Activated T-helper 9 cell treated with anti-CD3 and anti-CD28 coated beads, Interleukin-2, amount 50 U/mL, for 16 hours (primary cell): ENCODE data around the gene METAP1D.
"Not testable (repeated sequence)": the region's sequence is repeated elsewhere in the genome, so short reads cannot be mapped to it uniquely, and the experiment has no call there.

Experiments
- DNase-seq: peaks from one replicate; pipeline ENCODE4 v3.0.0-alpha.2; 2020; ENCODE audit warnings: low read depth

The METAP1D gene

GRCh38 chr2:171997031-171997430 is 2.7 kb upstream of the METAP1D start:
- DNase-seq, result not testable (repeated sequence)

DNA sequence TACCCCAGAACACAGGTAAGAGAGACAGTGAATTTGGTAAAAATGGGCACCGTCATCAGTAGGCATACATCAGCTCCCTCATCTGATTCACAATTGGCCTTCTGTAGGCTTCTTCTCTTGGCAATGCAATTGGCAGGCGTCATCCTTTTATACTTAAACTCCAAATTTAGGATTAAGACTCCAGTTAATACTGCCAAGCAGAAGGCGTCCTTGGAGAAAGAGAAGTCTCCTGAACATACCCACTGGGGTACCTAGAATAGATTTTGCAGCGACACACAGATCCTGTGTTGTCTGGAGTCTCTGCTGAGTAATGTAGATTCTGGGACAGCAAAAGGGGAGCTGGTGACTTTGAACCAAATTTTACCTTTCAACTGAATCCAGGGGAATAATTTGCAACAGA is 592 bp upstream of the METAP1D start:
- DNase-seq, result no peak

DNA sequence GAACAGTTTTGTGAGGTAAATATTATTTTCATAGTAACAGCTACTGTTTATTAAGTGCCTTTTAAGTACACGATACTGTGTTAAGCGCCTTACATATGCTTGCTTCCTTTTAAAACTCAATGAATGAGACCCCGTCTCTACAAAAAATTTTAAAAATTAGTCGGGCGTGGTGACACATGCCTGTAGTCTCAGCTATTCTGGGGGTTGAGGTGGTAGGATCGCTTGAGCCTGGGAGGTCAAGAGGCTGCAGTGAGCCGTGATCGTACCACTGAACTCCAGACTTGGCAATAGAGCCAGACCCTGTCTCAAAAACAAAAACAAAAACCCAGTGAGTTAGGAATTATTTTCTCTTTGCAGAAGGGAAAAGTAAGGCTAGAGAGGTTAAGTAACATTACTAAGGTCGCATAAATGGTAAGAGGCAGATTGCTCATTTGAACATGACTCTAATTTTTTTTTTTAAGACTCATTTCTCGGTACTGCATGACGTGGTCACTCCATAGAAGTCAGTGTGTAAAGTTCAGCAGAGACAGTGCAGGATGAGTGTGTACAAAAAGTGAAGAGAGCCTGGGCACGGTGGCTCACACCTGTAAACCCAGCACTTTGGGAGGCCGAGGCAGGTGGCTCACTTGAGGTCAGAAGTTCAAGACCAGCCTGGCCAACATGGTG is 1.1 kb downstream of the METAP1D start:
- no peak for DNase-seq

DNA sequence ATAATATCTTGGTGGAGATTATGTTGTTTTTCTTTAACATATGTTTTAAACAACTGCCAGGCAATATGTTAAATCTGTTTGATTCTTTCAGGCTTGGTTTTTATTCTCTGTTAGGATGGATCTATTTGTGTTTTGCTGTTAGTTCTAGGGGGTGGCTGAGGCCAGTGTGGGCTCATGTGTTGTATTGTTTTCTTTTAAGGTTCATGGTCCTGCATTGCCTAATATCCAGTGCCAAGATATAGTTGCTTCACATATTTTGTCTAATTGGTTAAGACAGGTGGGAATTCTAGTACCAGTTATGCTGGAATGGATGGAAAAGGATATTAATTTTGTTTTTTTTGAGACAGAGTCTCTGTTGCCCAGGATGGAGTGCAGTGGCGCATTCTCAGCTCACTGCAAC is 7.6 kb downstream of the METAP1D start:
- DNase-seq, result no peak

- DNase-seq, result no peak
Observed at GRCh38 chr2:172009823-172010222, 10.1 kb downstream of the METAP1D start.

DNA sequence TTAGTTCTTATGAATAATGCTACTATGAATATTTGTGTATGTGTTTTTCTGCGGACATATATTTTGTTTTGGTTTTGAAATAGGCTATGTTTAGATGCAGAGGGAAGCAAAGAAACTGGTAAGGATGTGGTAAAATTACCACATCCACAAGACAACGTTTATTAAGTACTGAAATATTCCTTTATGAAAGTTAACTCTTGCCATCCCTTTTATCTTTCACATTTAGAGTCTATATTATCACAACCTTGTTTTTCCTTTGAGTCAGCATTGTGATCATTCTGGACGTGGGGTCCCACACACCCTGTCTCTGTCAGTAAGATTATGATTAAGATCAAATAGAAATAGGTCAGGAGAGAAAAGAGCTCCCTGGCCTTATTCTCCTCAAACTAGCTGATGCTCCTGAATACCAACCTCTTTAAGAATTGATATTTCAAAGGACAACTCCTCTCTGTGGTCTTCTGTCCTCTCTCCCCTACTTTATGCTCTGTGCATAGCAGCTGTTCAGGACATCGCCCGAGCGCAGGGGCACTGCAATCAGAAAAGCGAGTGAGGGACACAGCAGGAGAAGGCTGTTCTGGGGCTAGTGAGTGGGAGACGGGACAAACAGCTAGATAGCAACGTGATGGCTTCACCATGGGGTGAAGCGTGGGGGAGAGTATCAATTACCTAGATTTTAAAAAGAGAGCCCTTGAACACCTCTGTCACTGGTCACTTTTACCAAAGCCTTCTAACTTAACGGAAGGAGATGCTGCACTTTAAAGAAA is 12.2 kb downstream of the METAP1D start:
- DNase-seq, result no peak

GRCh38 chr2:172012677-172013391 is 13.1 kb downstream of the METAP1D start:
- DNase-seq, result no peak

GRCh38 chr2:172013396-172013795 is 13.6 kb downstream of the METAP1D start:
- DNase-seq, result no peak

DNA sequence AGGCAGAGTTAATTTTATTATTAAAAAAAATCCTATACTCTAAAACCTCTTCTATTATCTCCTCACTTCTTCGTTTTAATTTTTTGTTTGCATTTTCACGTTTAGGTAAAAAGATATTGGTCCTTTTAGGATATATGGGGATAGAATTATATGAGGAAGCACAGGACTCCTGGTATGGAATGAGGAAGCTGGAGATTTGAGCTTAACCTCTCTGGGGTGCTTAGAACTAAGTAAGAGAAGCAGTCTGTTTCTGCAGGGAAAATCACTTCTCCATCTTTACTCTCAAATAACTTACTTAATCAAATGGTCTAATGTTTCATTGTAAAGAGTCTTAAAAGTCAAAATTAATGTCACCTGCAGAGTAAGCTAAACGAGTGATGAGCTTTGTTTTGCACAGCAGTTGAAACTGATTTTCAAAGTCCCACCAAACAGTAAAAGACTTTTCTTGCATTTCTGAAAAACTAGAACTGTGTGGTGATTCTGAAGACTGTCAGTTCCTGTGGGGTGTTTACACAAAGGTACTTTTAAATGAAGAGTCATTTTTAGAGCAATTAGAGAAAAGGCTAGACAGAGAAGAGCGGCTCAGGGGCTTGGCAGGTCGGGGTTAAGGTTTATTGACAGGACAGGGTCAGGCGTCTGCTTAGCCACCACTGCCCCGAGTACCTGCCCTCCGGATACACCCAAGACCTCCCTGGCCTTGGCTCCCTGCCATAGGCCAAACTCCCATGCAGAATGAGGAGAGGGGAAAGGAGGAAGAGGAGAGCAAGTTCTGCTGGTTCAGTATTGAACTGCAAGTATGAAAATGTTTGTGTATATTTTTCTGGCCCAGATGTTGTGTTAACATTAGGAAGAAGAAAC is 21.6 kb downstream of the METAP1D start:
- no peak for DNase-seq

DNA sequence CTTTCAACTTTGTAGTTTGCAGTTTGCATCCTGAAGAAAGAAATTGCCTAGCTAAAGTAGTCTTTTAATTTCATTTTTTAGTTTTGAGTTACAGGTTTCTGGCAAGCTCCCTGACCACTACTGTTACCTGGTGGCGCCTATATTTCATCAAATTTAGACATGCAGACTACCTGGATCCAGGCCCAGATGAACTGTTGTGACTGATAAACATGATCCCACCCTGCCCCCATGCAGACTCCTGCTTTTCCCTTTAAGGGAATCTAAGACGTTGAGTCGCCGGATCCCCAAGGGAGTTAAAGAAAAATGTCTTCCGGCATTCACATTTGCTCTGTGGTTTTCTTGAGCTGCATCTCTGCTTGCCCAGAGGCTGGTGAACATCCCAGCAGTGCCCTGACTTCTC is 22.2 kb downstream of the METAP1D start:
- no peak for DNase-seq

DNA sequence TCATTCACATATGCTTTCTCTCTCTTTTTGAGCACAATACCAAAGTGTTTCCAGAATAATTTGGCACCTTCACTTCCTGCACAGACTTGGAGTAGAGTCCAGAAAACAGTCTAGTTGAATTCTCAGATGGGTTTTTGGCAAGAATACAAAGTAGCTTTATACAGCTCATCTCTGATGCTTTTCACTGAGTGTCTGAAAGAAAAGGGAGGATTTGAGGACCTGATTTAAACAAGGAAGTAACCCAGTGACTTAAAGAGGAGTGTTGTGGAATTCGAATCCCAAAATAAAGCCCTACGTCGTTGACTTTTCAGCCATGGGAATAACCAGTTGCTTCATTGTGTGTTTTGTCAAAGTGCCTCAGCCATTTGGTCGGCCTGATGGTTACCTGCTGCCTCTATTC is 31.8 kb downstream of the METAP1D start:
- DNase-seq, result no peak

DNA sequence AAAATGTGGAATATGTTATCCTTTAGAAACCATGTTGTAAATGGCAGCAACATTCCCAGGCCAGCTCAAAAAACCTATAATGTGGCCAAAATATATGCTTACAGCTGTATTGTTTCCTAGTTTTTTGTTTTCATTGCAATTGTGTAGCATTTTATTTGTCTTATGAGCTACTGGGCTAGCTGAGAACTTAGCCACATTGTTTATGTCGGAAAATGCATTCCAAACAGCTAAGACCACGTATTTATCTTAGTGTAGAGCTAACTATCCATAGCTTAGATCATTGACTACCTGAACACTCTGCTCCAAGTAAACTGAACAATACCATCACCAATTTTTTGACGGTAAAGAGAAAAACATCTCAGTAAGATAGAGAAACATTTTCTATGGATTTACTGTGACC is 38.4 kb downstream of the METAP1D start:
- no peak for DNase-seq

- DNase-seq, result no peak
Observed at GRCh38 chr2:172038604-172039003, 38.9 kb downstream of the METAP1D start.

GRCh38 chr2:172039011-172039704 is 39.4 kb downstream of the METAP1D start:
- no peak for DNase-seq

- no peak for DNase-seq
Observed at GRCh38 chr2:172040311-172040710, 40.6 kb downstream of the METAP1D start.

DNA sequence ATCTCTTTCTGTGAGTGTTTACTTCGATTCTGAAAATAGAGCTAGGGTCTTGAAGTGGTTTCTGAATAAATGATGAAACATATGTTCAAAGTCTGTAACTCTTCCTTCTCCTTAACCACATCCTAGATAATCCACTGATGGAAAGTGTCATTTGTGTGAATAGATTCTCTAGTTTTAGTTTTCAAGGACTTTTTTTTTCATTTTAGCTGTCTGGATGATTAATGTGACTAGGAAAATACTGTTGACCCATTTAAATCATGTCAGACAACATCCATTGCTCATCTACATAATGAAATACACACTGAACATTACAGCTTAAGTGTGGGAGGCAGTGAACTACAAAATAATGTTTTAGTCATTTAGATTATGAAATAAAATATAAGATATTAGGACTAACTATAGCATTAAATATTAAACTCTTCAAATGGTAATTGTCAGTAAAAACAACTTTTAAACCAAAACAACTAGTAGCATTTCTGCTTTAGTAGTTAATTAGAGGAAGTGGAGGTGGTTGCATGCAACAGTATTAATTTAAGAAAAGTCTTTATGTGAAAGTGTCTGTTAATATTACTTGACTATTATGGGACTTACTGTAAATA is 46.4 kb downstream of the METAP1D start:
- no peak for DNase-seq

- DNase-seq, result no peak
Observed at GRCh38 chr2:172046866-172047565, 47.3 kb downstream of the METAP1D start.

DNA sequence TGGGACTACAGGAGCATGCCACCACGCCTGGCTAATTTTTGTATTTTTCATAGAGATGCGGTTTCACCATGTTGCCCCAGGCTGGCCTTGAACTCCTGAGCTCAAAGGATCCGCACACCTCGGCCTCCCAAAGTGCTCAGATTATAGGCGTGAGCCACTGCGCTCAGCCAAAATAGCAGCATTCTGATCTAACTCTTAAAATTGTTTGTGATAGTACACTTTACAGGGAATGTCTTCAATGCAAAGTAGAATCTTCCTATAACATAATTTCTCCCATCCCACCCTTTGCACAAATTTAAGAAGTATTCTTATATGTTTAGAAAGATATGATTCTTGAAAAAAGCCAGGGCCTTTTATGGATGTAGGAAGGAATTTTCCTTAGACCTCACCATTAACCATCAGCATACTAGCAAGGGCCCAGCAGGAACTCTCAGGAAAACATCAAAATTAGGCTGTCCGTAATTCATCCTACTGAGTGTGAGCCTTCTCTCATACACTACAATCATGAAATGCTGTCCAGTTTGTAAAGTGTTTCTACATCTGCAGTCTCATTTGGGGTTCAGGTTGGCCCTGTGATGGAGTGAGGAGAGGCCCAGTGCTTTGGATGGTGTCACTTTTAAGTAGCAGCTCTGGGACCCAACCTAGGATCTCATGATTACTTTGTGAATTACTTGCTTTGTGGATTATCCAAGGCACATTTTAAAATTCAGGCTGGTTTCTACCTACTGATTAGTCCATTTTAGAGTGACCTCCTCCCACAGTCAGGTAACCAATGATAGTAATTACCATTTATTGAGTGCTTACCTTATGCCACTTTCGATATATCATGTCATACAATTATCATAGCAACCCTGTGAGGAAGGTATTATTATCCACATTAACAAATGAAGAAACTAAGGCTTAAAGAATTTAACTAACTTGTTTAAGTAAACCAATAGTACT is 48.1 kb downstream of the METAP1D start:
- DNase-seq, result no peak
